HEK293 (cell line): ENCODE data around the gene ADORA3.
A peak's percentile ranks its signal among the peaks of the same experiment; 100 is the strongest.

Experiments
- CTCF ChIA-PET: fragments of 350-600 bp; formaldehyde crosslinking; extraction: SDS; loops from one replicate; lab custom pipeline; 2021; ENCODE audit warnings: antibody characterized with exemption; lab: Yijun Ruan, JAX
- POLR2A ChIA-PET: fragments of 300-600 bp; formaldehyde crosslinking; extraction: SDS; loops from one replicate; lab custom pipeline; 2020; ENCODE audit warnings: antibody characterized with exemption, inconsistent platforms; lab: Yijun Ruan, JAX
- H3K27ac ChIP-seq: fragments of 200-500 bp; sonication (Bioruptor generic); 2 replicates; pipeline ENCODE4 v1.5.1; 2014; ENCODE audit warnings: low read depth, low read length, control low read depth, inconsistent platforms; ENCODE audit errors: extremely low read depth
- H3K36me3 ChIP-seq, 2 experiments: fragments of 200-500 bp in 1 of 2; sonication (Bioruptor generic) in 1 of 2; 1 replicate in 1 of 2; 2 replicates in 1 of 2; pipeline ENCODE4 v1.5.1; 2014 to 2017; ENCODE audit warnings: inconsistent platforms in 2 of 2, low read length in 2 of 2; ENCODE audit not compliant: control insufficient read depth in 2 of 2, insufficient read depth in 1 of 2
- H3K4me1 ChIP-seq: fragments of 200-500 bp; sonication (Bioruptor generic); 2 replicates; pipeline ENCODE4 v1.5.1; 2014; ENCODE audit warnings: mild to moderate bottlenecking, low read length, inconsistent platforms; ENCODE audit not compliant: control insufficient read depth, insufficient read depth
- H3K4me3 ChIP-seq: 2 replicates; pipeline ENCODE4 v1.5.1; 2011; ENCODE audit warnings: low read depth, mild to moderate bottlenecking, control low read depth, low read length, moderate library complexity
- H3K9me3 ChIP-seq: fragments of 200-500 bp; sonication (Bioruptor generic); 2 replicates; pipeline ENCODE4 v1.5.1; 2014; ENCODE audit warnings: low read depth, low read length, inconsistent platforms; ENCODE audit not compliant: control insufficient read depth, insufficient read depth
- GLIS2 ChIP-seq: fragments of 450-650 bp; formaldehyde crosslinking; IDR thresholded peaks from 2 replicates; pipeline ENCODE4 v1.5.1; 2016; ENCODE audit warnings: missing biosample characterization, missing genetic modification characterization
- IKZF3 ChIP-seq: fragments of 450-650 bp; IDR thresholded peaks from 2 replicates; pipeline ENCODE4 v1.5.0; 2018; ENCODE audit warnings: missing biosample characterization, mild to moderate bottlenecking, missing genetic modification characterization, moderate library complexity
- KLF7 ChIP-seq: fragments of 450-650 bp; formaldehyde crosslinking; IDR thresholded peaks from 2 replicates; pipeline ENCODE4 v1.5.1; 2016; ENCODE audit warnings: missing biosample characterization, missing genetic modification characterization, borderline replicate concordance
- PBX3 ChIP-seq: sonication (generic); formaldehyde crosslinking; IDR thresholded peaks from 2 replicates; pipeline ENCODE4 v1.8.1; 2022; ENCODE audit warnings: mild to moderate bottlenecking, moderate library complexity, missing genetic modification reagents
- PRDM4 ChIP-seq: fragments of 450-650 bp; formaldehyde crosslinking; IDR thresholded peaks from 2 replicates; pipeline ENCODE4 v1.5.1; 2017; ENCODE audit warnings: missing biosample characterization, missing genetic modification characterization
- SP3 ChIP-seq: fragments of 450-650 bp; formaldehyde crosslinking; IDR thresholded peaks from 2 replicates; pipeline ENCODE4 v1.5.1; 2016; ENCODE audit warnings: missing biosample characterization, missing genetic modification characterization
- ZBTB21 ChIP-seq: fragments of 450-650 bp; formaldehyde crosslinking; IDR thresholded peaks from 2 replicates; pipeline ENCODE4 v1.5.1; 2017; ENCODE audit warnings: missing biosample characterization, missing genetic modification characterization
- ZNF280D ChIP-seq: fragments of 450-650 bp; formaldehyde crosslinking; IDR thresholded peaks from 2 replicates; pipeline ENCODE4 v1.5.1; 2016; ENCODE audit warnings: missing biosample characterization, missing genetic modification characterization
- ZNF362 ChIP-seq: fragments of 450-650 bp; formaldehyde crosslinking; IDR thresholded peaks from 2 replicates; pipeline ENCODE4 v1.5.1; 2016; ENCODE audit warnings: missing biosample characterization, missing genetic modification characterization
- ZNF76 ChIP-seq: fragments of 450-650 bp; formaldehyde crosslinking; IDR thresholded peaks from 2 replicates; pipeline ENCODE4; 2016; ENCODE audit warnings: low read depth, missing biosample characterization, missing genetic modification characterization, borderline replicate concordance
- ZNF791 ChIP-seq: fragments of 450-650 bp; formaldehyde crosslinking; IDR thresholded peaks from 2 replicates; pipeline ENCODE4 v1.5.1; 2016; ENCODE audit warnings: missing biosample characterization, missing genetic modification characterization
- ZNF843 ChIP-seq: fragments of 450-650 bp; formaldehyde crosslinking; IDR thresholded peaks from 2 replicates; pipeline ENCODE4 v1.5.1; 2016; ENCODE audit warnings: missing biosample characterization, missing genetic modification characterization
- ZSCAN18 ChIP-seq: fragments of 450-650 bp; formaldehyde crosslinking; IDR thresholded peaks from 2 replicates; pipeline ENCODE4 v1.5.1; 2016; ENCODE audit warnings: missing biosample characterization, missing genetic modification characterization
- TF ChIP-seq, protein P1 (sequence below): fragments of 450-650 bp; formaldehyde crosslinking; IDR thresholded peaks from 2 replicates; pipeline ENCODE4 v1.5.1; 2016; ENCODE audit warnings: missing biosample characterization, missing genetic modification characterization
- TF ChIP-seq, protein P2 (sequence below): IDR thresholded peaks from 2 replicates; pipeline ENCODE4 v1.6.1; 2011; ENCODE audit warnings: mild to moderate bottlenecking, low read depth, low read length, borderline replicate concordance

Gene ADORA3

DNA sequence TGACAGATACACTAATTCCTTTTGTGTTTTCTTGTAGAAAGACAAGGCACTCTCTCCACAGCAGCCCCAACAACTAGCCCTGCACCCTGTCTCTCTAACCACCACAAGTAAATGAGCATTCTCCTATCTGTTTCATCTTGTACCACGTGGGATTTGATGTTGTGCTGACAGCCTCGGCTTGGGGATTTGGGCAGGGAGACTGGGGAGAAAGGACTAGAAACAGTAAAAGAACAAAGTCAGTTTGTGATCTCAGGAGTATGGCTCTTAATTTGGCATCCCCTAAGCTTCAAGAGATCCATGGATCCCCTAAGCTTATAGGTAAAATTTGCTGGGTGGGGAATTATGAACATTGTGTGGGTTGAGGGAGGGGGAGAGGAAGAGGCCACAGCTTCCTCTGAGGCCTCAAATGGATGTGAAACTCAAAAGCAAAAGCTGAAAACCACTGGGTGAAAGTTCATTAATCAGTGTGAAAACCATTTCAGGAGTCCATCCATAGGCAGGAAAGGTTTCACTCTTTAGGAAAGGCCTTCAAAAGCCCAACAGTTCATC lies 26.6 kb downstream of the ADORA3 start:
- Histone ChIP-seq H3K36me3 (peaks cover 0 to 3% of the 10 kb centered on the region in 2 experiments; a peak in 1 of 3 replicates), H3K9me3 (no peaks in the 10 kb centered on the region), H3K4me3 (no peak overlapping the region), H3K4me1 (no peaks in the 10 kb centered on the region), H3K27ac (no peak overlapping the region)
- TF ChIP-seq ZBTB21 (tag by site-specific recombination), result no peak
- TF ChIP-seq IKZF3 (tag by site-specific recombination), result no peak
- TF ChIP-seq GLIS2 (tag by site-specific recombination), result no peak
- TF ChIP-seq SP3 (tag by site-specific recombination), result no peak
- TF ChIP-seq ZSCAN18 (tag by site-specific recombination), result no peak
- TF ChIP-seq, protein P1, sequence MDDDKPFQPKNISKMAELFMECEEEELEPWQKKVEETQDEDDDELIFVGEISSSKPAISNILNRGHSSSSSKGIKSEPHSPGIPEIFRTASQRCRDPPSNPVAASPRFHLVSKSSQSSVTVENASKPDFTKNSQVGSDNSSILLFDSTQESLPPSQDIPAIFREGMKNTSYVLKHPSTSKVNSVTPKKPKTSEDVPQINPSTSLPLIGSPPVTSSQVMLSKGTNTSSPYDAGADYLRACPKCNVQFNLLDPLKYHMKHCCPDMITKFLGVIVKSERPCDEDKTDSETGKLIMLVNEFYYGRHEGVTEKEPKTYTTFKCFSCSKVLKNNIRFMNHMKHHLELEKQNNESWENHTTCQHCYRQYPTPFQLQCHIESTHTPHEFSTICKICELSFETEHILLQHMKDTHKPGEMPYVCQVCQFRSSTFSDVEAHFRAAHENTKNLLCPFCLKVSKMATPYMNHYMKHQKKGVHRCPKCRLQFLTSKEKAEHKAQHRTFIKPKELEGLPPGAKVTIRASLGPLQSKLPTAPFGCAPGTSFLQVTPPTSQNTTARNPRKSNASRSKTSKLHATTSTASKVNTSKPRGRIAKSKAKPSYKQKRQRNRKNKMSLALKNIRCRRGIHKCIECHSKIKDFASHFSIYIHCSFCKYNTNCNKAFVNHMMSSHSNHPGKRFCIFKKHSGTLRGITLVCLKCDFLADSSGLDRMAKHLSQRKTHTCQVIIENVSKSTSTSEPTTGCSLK (tag by site-specific recombination), result no peak
- TF ChIP-seq, protein P2, sequence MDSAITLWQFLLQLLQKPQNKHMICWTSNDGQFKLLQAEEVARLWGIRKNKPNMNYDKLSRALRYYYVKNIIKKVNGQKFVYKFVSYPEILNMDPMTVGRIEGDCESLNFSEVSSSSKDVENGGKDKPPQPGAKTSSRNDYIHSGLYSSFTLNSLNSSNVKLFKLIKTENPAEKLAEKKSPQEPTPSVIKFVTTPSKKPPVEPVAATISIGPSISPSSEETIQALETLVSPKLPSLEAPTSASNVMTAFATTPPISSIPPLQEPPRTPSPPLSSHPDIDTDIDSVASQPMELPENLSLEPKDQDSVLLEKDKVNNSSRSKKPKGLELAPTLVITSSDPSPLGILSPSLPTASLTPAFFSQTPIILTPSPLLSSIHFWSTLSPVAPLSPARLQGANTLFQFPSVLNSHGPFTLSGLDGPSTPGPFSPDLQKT, result no peak
- no peak for TF ChIP-seq ZNF280D (tag by site-specific recombination)
- TF ChIP-seq ZNF76 (tag by site-specific recombination), result no peak
- no peak for TF ChIP-seq ZNF843 (tag by site-specific recombination)
- TF ChIP-seq PBX3, result no peak
- no peak for TF ChIP-seq ZNF362 (tag by site-specific recombination)
- POLR2A ChIA-PET, result interaction anchor here (0.7 kb wide), 1 partner anchor 256 kb away, joined by 3 read pairs; no protein-coding TSS in a partner anchor
- CTCF ChIA-PET, result interaction anchor here (0.6 to 1.2 kb wide), 2 partner anchors 183 to 349 kb away, joined by 3 to 4 read pairs; no protein-coding TSS in a partner anchor

- no peak overlapping the region for H3K27ac ChIP-seq
- ChIA-PET POLR2A (interaction anchor here (0.7 to 0.9 kb wide), 2 partner anchors 14 to 255 kb away, joined by 3 read pairs; no protein-coding TSS in a partner anchor), CTCF (no interaction called here)
- H3K4me1 ChIP-seq, result no peaks in the 10 kb centered on the region
- H3K9me3 ChIP-seq, result no peaks in the 10 kb centered on the region
- H3K36me3 ChIP-seq, result peaks cover 0 to 8% of the 10 kb centered on the region in 2 experiments; a peak in 1 of 3 replicates
- no peak overlapping the region for H3K4me3 ChIP-seq
- TF ChIP-seq KLF7 (tag by site-specific recombination) (no peak), ZNF791 (no peak), PRDM4 (tag by site-specific recombination) (peak; percentile 73; the same call in 1 of the 2 replicates)
- TF ChIP-seq, all 188 proteins: peak for 1
These were observed 27.2 kb downstream of the ADORA3 start for GRCh38 chr1:111476214-111476613.
